ENCODE data around the gene MAN2B2. TPM values are rescaled to one million over a fixed set of nuclear protein-coding genes. Genes with fewer than 3 reads are reported as not detected.
A peak's percentile ranks its signal among the peaks of the same experiment; 100 is the strongest.

The MAN2B2 gene
- total and polyA plus RNA-seq, 2 of the 8 experiments (the other 6 are each of a cell fraction or from before 2014, with no cell fraction given): 3.3 to 4.0 TPM

DNA sequence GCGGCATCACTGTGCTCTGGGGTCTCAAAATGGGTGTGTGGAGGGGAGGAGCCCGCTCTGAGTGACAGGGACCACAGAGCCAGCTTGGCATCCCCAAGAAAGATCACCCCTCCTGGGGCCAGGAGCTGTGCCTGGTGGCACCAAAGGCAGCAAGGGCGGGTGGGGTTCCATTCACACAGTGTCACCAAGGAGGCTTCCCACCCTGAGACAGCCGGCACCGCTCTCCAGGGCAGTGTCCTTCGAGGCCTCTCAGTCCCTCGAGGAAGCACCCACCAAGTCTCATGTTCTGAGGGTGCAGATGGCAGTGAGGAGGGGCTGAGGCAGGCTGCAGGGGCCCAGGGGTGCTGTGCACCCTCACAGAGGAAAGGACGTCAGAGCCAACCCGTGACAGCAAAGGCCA is 44.0 kb upstream of the MAN2B2 start:
- Histone ChIP-seq H3K27ac (ENCODE audit: low read depth, low read length) (no peak overlapping the region), H2AFZ (ENCODE audit: low read length) (no peak overlapping the region), H2BK20ac (ENCODE audit: low read length) (no peak overlapping the region), H2BK5ac (ENCODE audit: low read depth, low read length) (peak overlapping the region; percentile 24; the same call in 1 of the 2 replicates), H4K5ac (ENCODE audit: insufficient read length, low read depth, low read length) (no peak overlapping the region), H2BK12ac (ENCODE audit: low read depth, low read length) (no peak overlapping the region), H4K8ac (ENCODE audit: extremely low read depth, insufficient read depth, low read length) (no peak overlapping the region), H3K4ac (replicated peaks; ENCODE audit: insufficient read length, low read depth, low read length) (no peak overlapping the region), H3K23ac (ENCODE audit: insufficient read length) (no peak overlapping the region), H3K9ac (replicated peaks in 1 of 4; ENCODE audit: extremely low read depth in 1 of 4, low read depth in 3 of 4, low read length in 3 of 4) (no peak overlapping the region), H3K56ac (replicated peaks; ENCODE audit: insufficient read length, low read depth, low read length) (no peak overlapping the region), H3K4me1 (replicated peaks in 1 of 4; ENCODE audit: control insufficient read depth in 3 of 4, insufficient read depth in 4 of 4, low read length in 3 of 4) (peaks cover 0 to 17% (median 7%) of the 10 kb centered on the region in 4 experiments; a peak in 4 of 7 replicates), H3K4me2 (ENCODE audit: insufficient read depth in 1 of 2, low read depth in 2 of 2, low read length in 2 of 2) (no peak overlapping the region), H2BK15ac (ENCODE audit: low read length) (no peak overlapping the region), H3K4me3 (ENCODE audit: extremely low read depth in 1 of 4, insufficient read depth in 2 of 4, low read depth in 3 of 4, low read length in 4 of 4) (no peak overlapping the region), H3K18ac (ENCODE audit: extremely low read depth, low read length) (no peak overlapping the region), H4K20me1 (replicated peaks in 1 of 2; ENCODE audit: control insufficient read depth in 1 of 2, insufficient read depth in 2 of 2, low read length in 2 of 2) (peaks cover 0 to 5% of the 10 kb centered on the region in 2 experiments), H3K79me1 (ENCODE audit: low read depth, low read length) (peaks cover 4% of the 10 kb centered on the region; the same call in 1 of the 2 replicates), H3K14ac (ENCODE audit: insufficient read length) (no peak overlapping the region), H4K91ac (replicated peaks; ENCODE audit: insufficient read length, low read length) (no peak overlapping the region), H3K36me3 (ENCODE audit: control insufficient read depth in 2 of 4, insufficient read depth in 4 of 4, low read length in 3 of 4) (no peaks in the 10 kb centered on the region; a peak in 1 of 8 replicates), H3K27me3 (replicated peaks in 1 of 4; ENCODE audit: control insufficient read depth in 3 of 4, extremely low read depth in 1 of 4, insufficient read depth in 3 of 4, low read length in 3 of 4) (no peaks in the 10 kb centered on the region), H2AK5ac (ENCODE audit: low read depth, low read length) (0 out of 2 replicates have a peak overlapping the region, but pooled peaks have one; percentile 65), H3K23me2 (ENCODE audit: low read depth, low read length) (peaks cover 8% of the 10 kb centered on the region), H2BK120ac (replicated peaks; ENCODE audit: low read depth, low read length) (no peak overlapping the region), H3K9me3 (ENCODE audit: insufficient read depth in 2 of 2, low read depth in 1 of 2, low read length in 1 of 2) (peaks cover 0 to 3% of the 10 kb centered on the region in 2 experiments; a peak in 1 of 4 replicates), H3K79me2 (ENCODE audit: control insufficient read depth in 1 of 2, insufficient read depth in 2 of 2, low read length in 2 of 2) (no peaks in the 10 kb centered on the region; a peak in 1 of 4 replicates)
- WGBS, 2 experiments (ENCODE audit: extremely low coverage in 1 of 2, insufficient coverage in 1 of 2, insufficient read length in 1 of 2, insufficient replicate concordance in 2 of 2, low coverage in 1 of 2, low lambda C conversion rate in 2 of 2, missing lambda C conversion rate in 1 of 2): 79% methylated on average over 8 of the region's 9 CpGs; no CpG with 5 or more reads in 1 of the 2 experiments
- TF ChIP-seq TCF12 (IDR thresholded peaks at IDR 0.05; ENCODE audit: low read depth, low read length): no peak
- TF ChIP-seq BACH1 (IDR thresholded peaks at IDR 0.05; ENCODE audit: low read length): no peak
- TF ChIP-seq EP300 (IDR thresholded peaks at IDR 0.05; ENCODE audit: borderline replicate concordance in 1 of 2, low read depth in 2 of 2, low read length in 2 of 2): no peak
- no peak for DNase-seq (ENCODE audit: low read depth in 1 of 2, low spot score in 2 of 2)
- ChIA-PET POLR2A (ENCODE audit: partially characterized antibody) (no interaction called here), CTCF (ENCODE audit: partially characterized antibody) (interaction anchor here (0.8 to 3.3 kb wide), 3 partner anchors 15 to 487 kb away, joined by 3 to 18 read pairs (median 3); no protein-coding TSS in a partner anchor)
- no peak for FAIRE-seq

Data from H1 (cell line).